ENCODE measurements around the gene PSEN2. TPM values are rescaled to one million over a fixed set of nuclear protein-coding genes. Genes with fewer than 3 reads are reported as not detected.

The PSEN2 gene
- total RNA-seq, 1 experiment from 2014 or later: 17.4 TPM

DNA sequence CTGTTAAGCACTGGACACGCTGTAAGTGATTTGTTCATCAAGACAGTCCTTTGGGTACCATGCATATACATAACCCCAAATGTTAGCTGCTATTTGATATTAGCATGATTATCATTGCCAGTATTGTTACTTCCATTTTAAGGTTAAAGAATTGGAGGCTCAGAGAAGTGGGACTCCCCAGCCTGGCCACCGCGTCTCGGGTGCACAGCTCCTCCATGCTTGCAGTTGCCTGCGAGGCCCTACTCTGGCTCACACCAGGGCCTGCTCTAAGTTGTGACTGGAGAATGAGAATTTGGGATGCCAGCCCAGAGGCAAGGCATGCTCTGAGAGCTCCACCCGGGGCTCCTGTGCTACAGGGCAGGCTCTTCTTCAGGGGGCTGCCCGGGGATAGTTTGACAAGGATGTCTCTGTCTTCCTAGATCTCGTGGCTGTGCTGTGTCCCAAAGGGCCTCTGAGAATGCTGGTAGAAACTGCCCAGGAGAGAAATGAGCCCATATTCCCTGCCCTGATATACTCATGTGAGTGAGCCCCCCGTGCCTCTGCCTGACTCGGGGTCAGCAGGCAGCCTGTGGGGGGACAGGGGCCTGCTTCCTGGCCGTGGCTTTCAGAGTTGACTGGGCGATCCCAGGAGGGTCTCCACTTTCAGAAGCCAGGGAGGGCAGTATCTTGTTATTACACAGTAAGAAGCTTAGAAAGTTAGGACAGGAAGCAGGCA lies 19.4 kb downstream of the PSEN2 start:
- Histone ChIP-seq H2BK120ac (ENCODE audit: low read depth, low read length, poor library complexity, severe bottlenecking) (no peak overlapping the region), H3K23ac (ENCODE audit: insufficient read length, low read depth, low read length) (no peak overlapping the region), H2BK12ac (ENCODE audit: insufficient read length, low read depth, low read length) (no peak overlapping the region), H2AFZ (ENCODE audit: low read length) (no peak overlapping the region), H2BK15ac (ENCODE audit: low read depth, low read length) (no peak overlapping the region), H3T11ph (ENCODE audit: low read length) (no peak overlapping the region), H3K14ac (ENCODE audit: insufficient read depth, low read length) (no peak overlapping the region; the same call in 1 of the 2 replicates), H3K27me3 (ENCODE audit: insufficient read depth, low read length) (no peaks in the 10 kb centered on the region), H3K18ac (ENCODE audit: insufficient read length, low read depth, low read length) (no peak overlapping the region), H3K27ac (ENCODE audit: insufficient read length, low read depth, low read length) (no peak overlapping the region), H3K79me1 (ENCODE audit: insufficient read depth, low read depth, low read length, poor library complexity, severe bottlenecking) (no peaks in the 10 kb centered on the region), H4K91ac (ENCODE audit: insufficient read length, low read depth, low read length) (no peak overlapping the region), H2AK5ac (ENCODE audit: insufficient read length, low read length) (no peak overlapping the region), H4K8ac (replicated peaks; ENCODE audit: insufficient read length, low read depth, low read length) (no peak overlapping the region), H2BK5ac (ENCODE audit: insufficient read length, low read length) (no peak overlapping the region), H3K4me1 (ENCODE audit: insufficient read depth, low read length) (no peaks in the 10 kb centered on the region), H3K9me3 (ENCODE audit: control insufficient read depth, low read depth, low read length) (no peaks in the 10 kb centered on the region), H4K20me1 (ENCODE audit: control insufficient read depth, insufficient read depth, insufficient read length) (no peaks in the 10 kb centered on the region), H3K4me2 (ENCODE audit: insufficient read depth, insufficient read length, low read length) (no peak overlapping the region), H4K5ac (ENCODE audit: insufficient read length, low read depth, low read length) (no peak overlapping the region), H3K56ac (ENCODE audit: insufficient read length, low read depth, low read length) (no peak overlapping the region), H3K79me2 (ENCODE audit: insufficient read depth, low read length) (no peaks in the 10 kb centered on the region), H3K4ac (ENCODE audit: low read depth, low read length) (no peak overlapping the region), H3K23me2 (ENCODE audit: insufficient read length, low read depth, low read length, poor library complexity, severe bottlenecking) (no peaks in the 10 kb centered on the region), H2BK20ac (ENCODE audit: low read depth, low read length, poor library complexity, severe bottlenecking) (no peak overlapping the region), H3K9ac (ENCODE audit: extremely low read depth, insufficient read length, low read length) (no peak overlapping the region)
- no peak overlapping the region; a peak in 1 of 7 replicates for H3K27ac Mint-ChIP-seq
- H3K9me3 Mint-ChIP-seq: no peaks in the 10 kb centered on the region
- H3K36me3 Mint-ChIP-seq (ENCODE audit: insufficient read depth in 1 of 3, low read depth in 3 of 3): peaks cover 17 to 69% (median 51%) of the 10 kb centered on the region in 3 experiments; a peak in 6 of 7 replicates
- DNase-seq: no peak
- H3K4me1 Mint-ChIP-seq: peaks cover 3% of the 10 kb centered on the region in 2 experiments; a peak in 2 of 4 replicates
- H3K27me3 Mint-ChIP-seq (ENCODE audit: low read depth): no peaks in the 10 kb centered on the region
- no CpG with 5 or more reads among the region's 12 CpGs for WGBS (ENCODE audit: extremely low coverage, insufficient read length, low lambda C conversion rate)
- H3K4me3 Mint-ChIP-seq: no peak overlapping the region
- TF ChIP-seq, protein P1, sequence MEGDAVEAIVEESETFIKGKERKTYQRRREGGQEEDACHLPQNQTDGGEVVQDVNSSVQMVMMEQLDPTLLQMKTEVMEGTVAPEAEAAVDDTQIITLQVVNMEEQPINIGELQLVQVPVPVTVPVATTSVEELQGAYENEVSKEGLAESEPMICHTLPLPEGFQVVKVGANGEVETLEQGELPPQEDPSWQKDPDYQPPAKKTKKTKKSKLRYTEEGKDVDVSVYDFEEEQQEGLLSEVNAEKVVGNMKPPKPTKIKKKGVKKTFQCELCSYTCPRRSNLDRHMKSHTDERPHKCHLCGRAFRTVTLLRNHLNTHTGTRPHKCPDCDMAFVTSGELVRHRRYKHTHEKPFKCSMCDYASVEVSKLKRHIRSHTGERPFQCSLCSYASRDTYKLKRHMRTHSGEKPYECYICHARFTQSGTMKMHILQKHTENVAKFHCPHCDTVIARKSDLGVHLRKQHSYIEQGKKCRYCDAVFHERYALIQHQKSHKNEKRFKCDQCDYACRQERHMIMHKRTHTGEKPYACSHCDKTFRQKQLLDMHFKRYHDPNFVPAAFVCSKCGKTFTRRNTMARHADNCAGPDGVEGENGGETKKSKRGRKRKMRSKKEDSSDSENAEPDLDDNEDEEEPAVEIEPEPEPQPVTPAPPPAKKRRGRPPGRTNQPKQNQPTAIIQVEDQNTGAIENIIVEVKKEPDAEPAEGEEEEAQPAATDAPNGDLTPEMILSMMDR (conservative IDR thresholded peaks at IDR 0.05): no peak
